Stomach (tissue), 4 donors: ENCODE measurements around the gene GSG1L.

Experiments used
- CTCF ChIP-seq, 7 experiments: fragments of 450-650 bp in 4 of 7; fragments of 200-600 bp in 3 of 7; sonication (generic) in 3 of 7; IDR thresholded peaks; one replicate each; pipeline ENCODE4 v1.5.1; 2016 to 2019; ENCODE audit warnings: antibody characterized with exemption in 7 of 7, control low read depth in 2 of 7, mild to moderate bottlenecking in 1 of 7
- POLR2A ChIP-seq, 4 donors: fragments of 450-650 bp; IDR thresholded peaks; one replicate each; pipeline ENCODE4 v1.6.1; 2016; ENCODE audit warnings: antibody characterized with exemption in 4 of 4, control low read depth in 2 of 4, mild to moderate bottlenecking in 1 of 4, moderate library complexity in 1 of 4
- POLR2AphosphoS5 ChIP-seq, 3 donors: sonication (generic); formaldehyde crosslinking; IDR thresholded peaks; one replicate each; pipeline ENCODE4 v1.6.1; 2016; ENCODE audit warnings: antibody characterized with exemption in 3 of 3

DNA sequence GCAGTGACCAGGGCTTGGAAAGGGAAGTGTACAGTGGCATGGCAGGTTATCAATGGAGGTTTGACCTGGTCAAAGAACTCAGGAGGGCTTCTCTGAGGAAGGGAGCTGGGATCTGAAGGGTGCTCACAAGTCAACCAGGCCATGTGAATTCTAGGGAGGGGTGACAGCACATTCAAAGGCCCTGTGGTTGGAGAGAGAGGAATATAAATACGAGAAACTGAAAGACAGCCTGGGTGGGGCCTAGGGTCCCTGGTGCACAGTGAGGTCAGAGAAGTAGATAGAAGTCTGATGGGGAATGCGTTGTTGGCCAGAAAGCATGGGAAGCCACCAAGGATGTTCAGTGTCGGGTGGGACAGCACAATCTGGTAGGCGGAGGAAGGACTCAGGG is 302.7 kb downstream of the GSG1L start:
- TF ChIP-seq CTCF (IDR thresholded peaks at IDR 0.05): no peak
- no peak for TF ChIP-seq POLR2A (IDR thresholded peaks at IDR 0.05)
- no peak for TF ChIP-seq POLR2AphosphoS5 (IDR thresholded peaks at IDR 0.05)
